MM.1S (cell line): ENCODE measurements around the gene POM121C.
"Not testable (repeated sequence)": the region's sequence is repeated elsewhere in the genome, so short reads cannot be mapped to it uniquely, and the experiment has no call there.

Experiments
- DNase-seq: peaks from one replicate; pipeline ENCODE4 v3.0.0-alpha.2; 2015
- H2AFZ ChIP-seq: fragments of 300-600 bp; sonication (generic); 2 replicates; pipeline ENCODE4 v1.6.0; 2016; ENCODE audit warnings: antibody characterized with exemption, low read length
- H3F3A ChIP-seq: fragments of 300-600 bp; sonication (generic); 2 replicates; pipeline ENCODE4 v1.6.1; 2016; ENCODE audit warnings: mild to moderate bottlenecking, antibody characterized with exemption, low read length, moderate library complexity, mixed read lengths; ENCODE audit not compliant: insufficient read depth
- H3K27ac ChIP-seq: fragments of 300-600 bp; sonication (generic); 2 replicates; pipeline ENCODE4 v1.5.1; 2016; ENCODE audit warnings: mild to moderate bottlenecking, low read length
- H3K27me3 ChIP-seq: fragments of 300-600 bp; sonication (generic); replicated peaks from 2 replicates; pipeline ENCODE4 v1.6.0; 2016; ENCODE audit warnings: low read length; ENCODE audit not compliant: insufficient read depth
- H3K36me3 ChIP-seq: fragments of 300-600 bp; sonication (generic); replicated peaks from 2 replicates; pipeline ENCODE4 v1.6.1; 2016; ENCODE audit warnings: mild to moderate bottlenecking, low read length, mixed read lengths; ENCODE audit not compliant: insufficient read depth
- H3K4me1 ChIP-seq: fragments of 300-600 bp; sonication (generic); 2 replicates; pipeline ENCODE4 v1.6.1; 2016; ENCODE audit warnings: low read length, mixed read lengths
- H3K4me2 ChIP-seq: fragments of 300-600 bp; sonication (generic); 2 replicates; pipeline ENCODE4 v1.6.0; 2016; ENCODE audit warnings: low read depth, low read length
- H3K4me3 ChIP-seq: fragments of 300-600 bp; sonication (generic); 2 replicates; pipeline ENCODE4 v1.5.1; 2016; ENCODE audit warnings: low read length, mixed read lengths
- H3K79me2 ChIP-seq: fragments of 300-600 bp; sonication (generic); 2 replicates; pipeline ENCODE4 v1.6.1; 2016; ENCODE audit warnings: mixed run types, low read length, mixed read lengths
- H3K9ac ChIP-seq: fragments of 300-600 bp; sonication (generic); 2 replicates; pipeline ENCODE4 v1.6.1; 2016; ENCODE audit warnings: low read length, mixed read lengths
- H3K9me2 ChIP-seq: fragments of 300-600 bp; sonication (generic); replicated peaks from 2 replicates; pipeline ENCODE4 v1.6.1; 2016; ENCODE audit warnings: mild to moderate bottlenecking, low read length, mixed read lengths; ENCODE audit not compliant: insufficient read depth
- H3K9me3 ChIP-seq: fragments of 300-600 bp; sonication (generic); replicated peaks from 2 replicates; pipeline ENCODE4 v1.6.1; 2016; ENCODE audit warnings: mild to moderate bottlenecking, low read length, mixed read lengths; ENCODE audit not compliant: insufficient read depth
- H4K20me1 ChIP-seq: fragments of 300-600 bp; sonication (generic); 2 replicates; pipeline ENCODE4 v1.6.1; 2016; ENCODE audit warnings: mild to moderate bottlenecking, low read length, moderate library complexity, mixed read lengths; ENCODE audit not compliant: insufficient read depth

Gene POM121C

DNA sequence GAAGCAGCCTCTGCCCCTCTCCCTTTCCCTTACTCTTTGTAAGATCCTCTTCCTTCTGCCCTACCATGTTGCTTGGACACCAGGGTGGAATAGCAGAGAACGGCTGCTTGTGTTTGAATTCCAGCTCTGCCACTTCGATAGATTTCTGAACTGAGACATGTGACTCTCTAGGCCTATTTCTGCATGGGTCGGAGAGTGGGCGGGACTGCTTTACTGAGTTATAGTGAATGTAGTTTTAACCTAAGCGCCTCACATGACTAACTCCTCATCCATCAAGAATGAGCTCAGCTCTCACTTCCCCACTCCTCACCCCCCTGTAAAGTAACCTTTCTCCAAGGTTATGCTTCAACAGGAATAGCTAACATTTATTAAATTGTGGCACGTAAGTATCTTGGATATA, 71.9 kb downstream of the POM121C start:
- not testable (repeated sequence) for H3K4me3 ChIP-seq, H3K4me1 ChIP-seq, H3K27ac ChIP-seq, H3F3A ChIP-seq, H3K4me2 ChIP-seq, H3K79me2 ChIP-seq, H3K27me3 ChIP-seq, H3K36me3 ChIP-seq, H2AFZ ChIP-seq, H3K9me2 ChIP-seq, H3K9ac ChIP-seq, H3K9me3 ChIP-seq, DNase-seq, H4K20me1 ChIP-seq

GRCh38 chr7:75410823-75411173, 75.3 kb downstream of the POM121C start:
- not testable (repeated sequence) for H3K27me3 ChIP-seq, H3K9ac ChIP-seq, H3K9me2 ChIP-seq, H3K4me1 ChIP-seq, DNase-seq, H3K36me3 ChIP-seq, H3K9me3 ChIP-seq, H3F3A ChIP-seq, H3K27ac ChIP-seq, H3K79me2 ChIP-seq, H3K4me2 ChIP-seq, H4K20me1 ChIP-seq, H3K4me3 ChIP-seq, H2AFZ ChIP-seq

GRCh38 chr7:75409880-75410822, 75.9 kb downstream of the POM121C start:
- not testable (repeated sequence) for H3K36me3 ChIP-seq, H3K9me2 ChIP-seq, H4K20me1 ChIP-seq, H3K27ac ChIP-seq, H3K9ac ChIP-seq, H3F3A ChIP-seq, H3K4me2 ChIP-seq, DNase-seq, H3K79me2 ChIP-seq, H3K9me3 ChIP-seq, H3K4me3 ChIP-seq, H3K27me3 ChIP-seq, H2AFZ ChIP-seq, H3K4me1 ChIP-seq

DNA sequence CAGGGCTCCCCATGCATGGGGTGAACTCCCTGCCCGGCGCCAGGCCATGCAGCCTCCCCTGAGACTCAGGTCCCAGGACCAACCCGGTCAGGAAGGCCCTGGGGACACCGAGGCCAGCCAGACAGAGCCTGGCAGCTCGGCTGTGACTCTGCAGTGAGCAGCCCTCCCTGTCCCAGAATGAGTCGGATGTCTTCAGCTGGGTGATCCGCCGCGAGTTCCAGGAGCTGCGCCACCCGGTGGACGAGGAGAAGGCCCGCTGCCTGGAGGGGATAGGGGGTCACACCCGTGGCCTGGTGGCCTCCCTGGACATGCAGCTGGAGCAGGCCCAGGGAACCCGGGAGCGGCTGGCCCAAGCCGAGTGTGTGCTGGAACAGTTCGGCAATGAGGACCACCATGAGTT, 81.4 kb downstream of the POM121C start:
- not testable (repeated sequence) for H3K4me3 ChIP-seq

GRCh38 chr7:75403455-75404443, 82.3 kb downstream of the POM121C start:
- DNase-seq, H3K4me1 ChIP-seq, H2AFZ ChIP-seq, H3K9ac ChIP-seq, H3K9me2 ChIP-seq, H3K4me3 ChIP-seq, H3K9me3 ChIP-seq, H4K20me1 ChIP-seq, H3K4me2 ChIP-seq, H3F3A ChIP-seq, H3K27me3 ChIP-seq, H3K79me2 ChIP-seq, H3K36me3 ChIP-seq, H3K27ac ChIP-seq: not testable (repeated sequence)

More for the DNA sequence above, 81.4 kb downstream of the POM121C start:
- H3K4me1 ChIP-seq, H2AFZ ChIP-seq, H3K9me2 ChIP-seq, H3K36me3 ChIP-seq, H3K9me3 ChIP-seq, H3K27ac ChIP-seq, H3K4me2 ChIP-seq, H3K79me2 ChIP-seq, H3K27me3 ChIP-seq, DNase-seq, H3K9ac ChIP-seq, H4K20me1 ChIP-seq, H3F3A ChIP-seq: not testable (repeated sequence)

DNA sequence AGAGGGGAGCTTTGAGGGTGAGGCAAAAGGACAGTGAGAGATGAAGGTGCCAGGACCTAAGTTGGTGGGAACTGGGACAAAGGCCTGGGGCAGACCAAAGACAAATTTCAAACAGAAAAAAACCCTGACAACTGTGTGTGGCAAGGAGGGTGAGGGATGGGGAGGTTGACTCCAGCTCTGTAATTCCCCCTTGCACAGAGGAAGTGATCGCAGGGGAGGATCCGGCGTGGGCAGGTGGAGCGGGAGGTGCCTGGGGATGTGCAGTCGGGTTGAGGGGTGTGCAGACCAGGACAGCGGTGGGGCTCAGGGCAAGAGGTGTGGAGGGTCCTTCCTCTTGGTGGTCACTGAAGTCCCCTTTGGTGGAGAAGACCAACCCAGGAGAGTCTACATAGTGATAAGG, 85.5 kb downstream of the POM121C start:
- not testable (repeated sequence) for H3F3A ChIP-seq, H3K27me3 ChIP-seq, H3K9ac ChIP-seq, H3K9me3 ChIP-seq, H2AFZ ChIP-seq, H3K4me2 ChIP-seq, H3K27ac ChIP-seq, H3K36me3 ChIP-seq, H3K4me1 ChIP-seq, DNase-seq, H4K20me1 ChIP-seq, H3K79me2 ChIP-seq, H3K9me2 ChIP-seq, H3K4me3 ChIP-seq

GRCh38 chr7:75398771-75399700, 87.1 kb downstream of the POM121C start:
- not testable (repeated sequence) for H4K20me1 ChIP-seq, H3K4me2 ChIP-seq, H3K9me2 ChIP-seq, H3K36me3 ChIP-seq, H3K79me2 ChIP-seq, H2AFZ ChIP-seq, H3K9me3 ChIP-seq, H3K9ac ChIP-seq, H3K4me1 ChIP-seq, H3K27me3 ChIP-seq, H3K4me3 ChIP-seq, H3K27ac ChIP-seq, H3F3A ChIP-seq, DNase-seq
